CD4-positive, alpha-beta T cell treated with Interleukin-4 for 4 hours (primary cell): ENCODE results near the gene LSMEM2.

ENCODE experiments used
- DNase-seq: peaks from one replicate; pipeline ENCODE4 v3.0.0-alpha.2; 2020

The LSMEM2 gene

GRCh38 chr3:50324351-50325112 lies 45.6 kb downstream of the LSMEM2 start:
- DNase-seq: peak; percentile 53

GRCh38 chr3:50325113-50325480 lies 46.2 kb downstream of the LSMEM2 start:
- no peak for DNase-seq

GRCh38 chr3:50325497-50326181 lies 46.8 kb downstream of the LSMEM2 start:
- DNase-seq: no peak

GRCh38 chr3:50326182-50326541 lies 47.3 kb downstream of the LSMEM2 start:
- DNase-seq: no peak

GRCh38 chr3:50327129-50327528 lies 48.2 kb downstream of the LSMEM2 start:
- no peak for DNase-seq

GRCh38 chr3:50327943-50328691 lies 49.2 kb downstream of the LSMEM2 start, which contains the start of gene TUSC2:
TUSC2 (minus strand) TSS chr3:50328223; CDS start chr3:50328099, 124 bp downstream.
- peak; percentile 93 for DNase-seq

GRCh38 chr3:50330330-50330729 lies 51.4 kb downstream of the LSMEM2 start:
- no peak for DNase-seq

- no peak for DNase-seq
Observed at GRCh38 chr3:50331364-50331907, 52.5 kb downstream of the LSMEM2 start.

GRCh38 chr3:50333744-50334328 lies 54.9 kb downstream of the LSMEM2 start:
- no peak for DNase-seq

GRCh38 chr3:50334339-50335075 lies 55.6 kb downstream of the LSMEM2 start:
- no peak for DNase-seq

- no peak for DNase-seq
Observed at GRCh38 chr3:50336452-50337174, 57.7 kb downstream of the LSMEM2 start.

- peak; percentile 96 for DNase-seq
Observed at GRCh38 chr3:50337175-50337861, 58.4 kb downstream of the LSMEM2 start.
